ENCODE measurements around the gene SRY.
"Not testable (repeated sequence)": the region's sequence is repeated elsewhere in the genome, so short reads cannot be mapped to it uniquely, and the experiment has no call there.

The SRY gene

DNA sequence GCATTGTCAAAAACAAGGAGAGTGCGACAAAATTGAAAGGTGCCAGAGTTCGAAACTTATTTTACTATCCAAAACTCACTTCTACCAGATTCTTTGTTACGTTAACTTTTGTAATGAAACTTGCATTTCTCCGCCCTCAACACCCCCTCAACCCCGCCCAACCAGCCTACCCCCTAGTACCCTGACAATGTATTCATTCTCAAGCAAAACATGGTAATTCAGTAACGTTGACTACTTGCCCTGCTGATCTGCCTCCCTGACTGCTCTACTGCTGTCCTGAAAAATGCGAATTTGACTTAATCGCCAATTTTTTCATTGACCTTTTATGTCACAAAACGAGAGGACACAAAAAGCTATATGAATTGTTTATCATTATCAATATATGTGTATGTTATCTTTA, at the start of gene SRY:
Gene SRY, minus strand, starts transcription at position 83 of the 400 bp plus-strand sequence. Its CDS starts 79 bp downstream, at position 4.
- no peak for DNase-seq

DNA sequence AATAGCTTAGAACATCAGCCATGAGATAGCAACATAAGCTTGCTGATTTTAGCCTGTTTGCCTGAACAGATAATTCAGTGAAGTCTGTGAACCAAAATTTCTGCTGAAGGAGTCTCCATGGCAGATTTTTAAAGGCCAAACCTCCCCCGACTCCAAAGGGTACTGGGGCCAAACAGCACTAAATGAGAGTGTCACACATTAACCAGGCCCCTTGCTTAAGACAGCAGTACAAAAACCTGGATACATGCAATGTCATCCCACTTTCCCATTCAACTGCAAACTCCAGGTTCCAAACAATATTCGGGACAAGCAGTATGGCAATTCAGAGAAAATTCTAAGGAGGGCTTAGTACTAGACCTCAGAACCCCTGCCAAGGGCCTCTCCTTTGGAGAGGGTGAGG, 49.6 kb upstream of the SRY start:
- DNase-seq: no peak

DNA sequence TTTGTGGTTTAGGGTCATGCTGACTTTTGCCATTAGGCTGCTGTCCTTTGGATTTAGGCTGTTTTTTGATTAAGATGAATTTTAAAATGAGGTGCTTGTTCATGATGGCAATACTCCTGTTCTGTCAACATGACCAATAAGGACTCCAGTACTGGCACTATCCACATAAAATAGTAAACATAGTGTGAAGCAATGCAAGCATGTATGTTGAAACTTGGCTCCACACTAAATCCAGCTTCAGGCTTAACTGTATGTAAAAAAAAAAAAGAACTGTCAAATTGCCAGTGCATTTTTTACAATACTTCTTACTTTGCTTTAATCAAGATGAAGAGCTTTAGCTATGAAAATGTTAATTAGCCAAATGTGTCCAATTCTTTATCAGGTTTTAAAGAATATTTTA, 47.7 kb upstream of the SRY start:
- DNase-seq: no peak

DNA sequence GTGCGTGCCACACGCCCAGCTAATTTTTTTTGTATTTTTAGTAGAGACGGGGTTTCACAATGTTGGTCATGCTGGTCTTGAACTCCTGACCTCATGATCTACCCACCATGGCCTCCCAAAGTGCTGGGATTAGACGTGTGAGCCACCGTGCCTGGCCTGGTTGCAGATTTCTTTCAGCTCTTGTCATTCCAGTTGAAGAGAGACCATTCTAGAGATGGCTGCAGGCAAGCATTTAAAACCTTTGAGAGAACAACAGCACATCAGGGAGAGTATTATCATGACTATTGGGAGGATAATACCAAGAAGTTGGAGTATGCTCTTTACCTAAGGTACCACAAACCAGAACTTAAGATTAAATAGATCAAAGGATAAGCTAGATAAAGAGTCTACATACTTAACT, 41.0 kb upstream of the SRY start:
- no peak for DNase-seq

DNA sequence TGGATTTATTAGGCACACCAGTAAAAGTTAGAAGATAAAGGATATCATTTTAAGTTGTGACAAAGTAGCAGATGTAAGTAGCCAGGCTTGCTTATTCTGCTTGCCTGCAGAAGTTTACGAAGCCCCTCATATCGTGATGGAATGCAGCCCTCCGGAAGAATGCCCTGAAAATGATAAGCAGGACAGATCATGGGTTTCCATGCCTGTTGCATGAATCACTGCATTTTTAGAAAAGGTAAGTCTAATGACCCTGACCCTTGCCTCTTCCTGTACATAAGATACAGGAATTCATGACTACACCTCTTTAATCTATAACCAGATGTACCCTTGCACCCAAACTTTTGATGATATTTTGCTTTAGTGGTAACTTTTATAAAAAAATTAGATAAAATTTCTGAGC, 37.0 kb upstream of the SRY start:
- DNase-seq: no peak

DNA sequence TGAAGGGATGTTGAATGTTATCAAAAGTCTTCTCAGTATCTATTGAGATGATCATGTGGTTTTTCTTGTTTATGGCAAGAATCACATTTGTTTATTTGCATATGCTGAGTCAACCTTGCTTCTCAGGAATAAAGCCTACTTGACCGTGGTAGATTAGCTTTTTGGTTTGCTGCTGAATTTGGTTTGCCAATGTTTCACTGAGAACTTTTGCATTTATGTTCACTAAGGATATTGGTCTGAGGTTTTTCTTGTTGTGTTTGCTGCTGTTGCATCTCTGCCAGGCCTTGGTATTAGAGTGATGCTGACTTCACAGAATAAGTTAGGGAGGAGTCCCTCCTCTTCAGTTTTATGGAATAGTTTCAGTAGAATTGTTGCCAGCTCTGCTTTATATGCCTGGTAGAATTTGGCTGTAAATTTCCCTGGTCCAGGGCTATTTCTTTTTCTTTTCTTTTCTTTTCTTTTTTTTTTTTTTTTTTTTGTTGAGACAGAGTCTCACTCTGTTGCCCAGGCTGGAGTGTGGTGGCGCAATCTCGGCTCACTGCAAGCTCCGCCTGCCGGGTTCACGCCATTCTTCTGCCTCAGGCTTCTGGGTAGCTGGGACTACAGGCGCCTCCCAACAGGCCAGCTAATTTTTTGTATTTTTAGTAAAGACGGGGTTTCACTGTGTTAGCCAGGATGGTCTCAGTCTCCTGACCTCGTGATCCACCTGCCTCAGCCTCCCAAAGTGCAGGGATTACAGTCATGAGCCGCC, 29.8 kb upstream of the SRY start:
- not testable (repeated sequence) for DNase-seq

DNA sequence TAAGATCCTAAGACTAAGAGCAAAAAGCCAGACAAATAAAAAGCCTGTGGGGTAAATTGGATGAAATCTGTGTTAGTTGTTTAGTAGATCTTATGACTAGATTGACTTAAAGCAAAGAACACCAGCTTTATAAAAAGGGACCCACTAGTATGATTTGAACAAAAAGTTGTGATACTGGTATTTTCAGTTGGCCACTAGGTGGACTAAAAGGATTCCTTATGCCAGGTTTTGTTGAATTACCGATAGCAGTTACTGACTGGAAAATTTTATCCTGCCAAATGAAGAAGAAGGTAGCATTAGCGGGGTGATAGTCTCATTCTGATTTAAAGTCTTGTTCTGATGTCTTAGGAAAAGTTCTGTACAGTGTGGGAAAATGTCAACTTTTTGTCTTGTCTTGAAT, 12.8 kb upstream of the SRY start:
- DNase-seq: no peak

DNA sequence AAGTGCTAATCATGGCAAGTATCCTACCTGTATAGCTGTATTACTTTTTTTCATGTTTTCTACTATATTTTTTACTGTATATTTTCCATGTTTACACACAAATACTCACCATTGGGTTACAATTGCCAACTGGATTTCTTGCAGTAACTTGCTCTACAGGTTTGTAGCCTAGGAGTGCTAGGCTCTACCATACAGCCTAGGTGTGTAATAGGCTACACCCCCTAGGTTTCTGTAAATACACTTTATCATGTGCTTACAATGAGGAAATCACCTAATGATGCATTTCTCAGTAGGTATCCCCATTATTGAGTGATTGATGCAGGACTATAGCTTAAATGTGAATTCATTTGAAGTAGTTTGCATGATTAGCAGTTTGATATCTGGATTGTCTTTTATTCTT, 10.5 kb upstream of the SRY start:
- DNase-seq: no peak

DNA sequence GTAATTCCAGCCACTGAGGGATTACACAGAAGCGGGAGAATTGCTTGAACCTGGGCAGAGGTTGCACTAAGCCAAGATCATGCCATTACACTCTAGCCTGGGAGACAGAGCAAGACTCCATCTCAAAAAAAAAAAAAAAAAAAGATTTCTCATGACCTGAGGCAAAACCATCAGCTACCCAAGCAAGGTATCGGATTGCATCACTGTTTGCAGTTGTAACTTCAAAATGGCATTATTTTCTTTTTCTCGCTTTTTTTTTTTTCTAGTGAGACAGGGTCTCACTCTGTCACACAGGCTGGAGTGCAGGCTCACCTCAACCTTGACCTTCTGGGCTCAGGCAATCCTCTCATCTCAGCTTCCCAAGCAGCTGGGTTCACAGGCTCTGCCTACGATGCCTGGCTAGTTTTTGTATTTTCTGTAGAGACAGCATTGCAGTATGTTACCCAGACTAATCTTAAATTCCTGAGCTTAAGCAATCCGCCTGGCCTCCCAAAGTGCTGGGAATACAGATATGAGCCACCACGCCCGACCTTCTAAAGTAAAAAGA, 9.6 kb upstream of the SRY start:
- no peak for DNase-seq

DNA sequence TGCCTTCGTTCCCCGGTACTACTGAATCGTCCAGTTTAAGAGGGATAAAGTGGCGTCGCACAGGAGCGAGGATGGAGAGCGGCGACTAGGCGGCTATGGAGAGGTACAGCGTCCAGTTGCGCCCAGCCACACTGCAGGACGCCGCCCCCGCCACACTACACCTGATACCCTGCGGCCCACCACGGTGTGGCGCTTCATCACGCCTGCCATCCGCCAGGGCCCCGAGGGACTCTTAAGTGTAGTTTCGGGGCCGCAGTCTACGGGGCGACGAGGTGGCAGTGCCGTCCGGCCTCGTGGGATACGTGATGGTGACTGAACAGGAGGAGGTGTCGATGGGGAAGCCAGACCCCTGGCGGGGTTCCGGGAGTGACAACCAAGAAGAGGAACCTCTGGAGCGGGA, 2.3 kb upstream of the SRY start:
- no peak for DNase-seq

DNA sequence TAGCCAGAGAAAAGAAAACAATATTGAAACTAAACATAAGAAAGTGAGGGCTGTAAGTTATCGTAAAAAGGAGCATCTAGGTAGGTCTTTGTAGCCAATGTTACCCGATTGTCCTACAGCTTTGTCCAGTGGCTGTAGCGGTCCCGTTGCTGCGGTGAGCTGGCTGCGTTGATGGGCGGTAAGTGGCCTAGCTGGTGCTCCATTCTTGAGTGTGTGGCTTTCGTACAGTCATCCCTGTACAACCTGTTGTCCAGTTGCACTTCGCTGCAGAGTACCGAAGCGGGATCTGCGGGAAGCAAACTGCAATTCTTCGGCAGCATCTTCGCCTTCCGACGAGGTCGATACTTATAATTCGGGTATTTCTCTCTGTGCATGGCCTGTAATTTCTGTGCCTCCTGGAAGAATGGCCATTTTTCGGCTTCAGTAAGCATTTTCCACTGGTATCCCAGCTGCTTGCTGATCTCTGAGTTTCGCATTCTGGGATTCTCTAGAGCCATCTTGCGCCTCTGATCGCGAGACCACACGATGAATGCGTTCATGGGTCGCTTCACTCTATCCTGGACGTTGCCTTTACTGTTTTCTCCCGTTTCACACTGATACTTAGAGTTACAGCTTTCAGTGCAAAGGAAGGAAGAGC, 488 bp downstream of the SRY start:
- DNase-seq: peak; percentile 0 to 18

All from NCI-H526 (cell line).